H9 (cell line): ENCODE data around the gene NDE1. TPM values are rescaled to one million over a fixed set of nuclear protein-coding genes. Genes with fewer than 3 reads are reported as not detected.
A peak's percentile ranks its signal among the peaks of the same experiment; 100 is the strongest.

Experiments used
- DNase-seq: peaks from one replicate; pipeline ENCODE4 v3.0.0-alpha.2; 2017
- H2AFZ ChIP-seq: one replicate; pipeline ENCODE4 v1.6.1; 2013; ENCODE audit warnings: mild to moderate bottlenecking, low read length, control low read depth, moderate library complexity
- H2AK5ac ChIP-seq: 2 replicates; pipeline ENCODE4 v1.6.1; 2013; ENCODE audit warnings: low read length, control low read depth, mixed read lengths; ENCODE audit not compliant: insufficient read length
- H2BK120ac ChIP-seq: one replicate; pipeline ENCODE4 v1.6.1; 2013; ENCODE audit warnings: low read depth, mild to moderate bottlenecking, low read length, control low read depth, inconsistent platforms; ENCODE audit not compliant: poor library complexity, severe bottlenecking
- H2BK12ac ChIP-seq: 2 replicates; pipeline ENCODE4 v1.6.1; 2013; ENCODE audit warnings: low read length, control low read depth, mixed read lengths, low read depth; ENCODE audit not compliant: insufficient read length
- H2BK15ac ChIP-seq: 2 replicates; pipeline ENCODE4 v1.6.1; 2013; ENCODE audit warnings: low read depth, low read length, control low read depth
- H2BK20ac ChIP-seq: one replicate; pipeline ENCODE4 v1.6.1; 2013; ENCODE audit warnings: low read depth, mild to moderate bottlenecking, low read length, control low read depth, inconsistent platforms; ENCODE audit not compliant: poor library complexity, severe bottlenecking
- H2BK5ac ChIP-seq: 2 replicates; pipeline ENCODE4 v1.6.1; 2013; ENCODE audit warnings: low read length, control low read depth, mixed read lengths; ENCODE audit not compliant: insufficient read length
- H3K14ac ChIP-seq: 2 replicates; pipeline ENCODE4 v1.6.1; 2013; ENCODE audit warnings: low read length, control low read depth; ENCODE audit not compliant: insufficient read depth
- H3K18ac ChIP-seq: 2 replicates; pipeline ENCODE4 v1.6.1; 2013; ENCODE audit warnings: low read depth, mild to moderate bottlenecking, mixed read lengths, low read length, control low read depth; ENCODE audit not compliant: insufficient read length
- H3K23ac ChIP-seq: 2 replicates; pipeline ENCODE4 v1.6.1; 2013; ENCODE audit warnings: low read length, control low read depth, mixed read lengths, low read depth; ENCODE audit not compliant: insufficient read length
- H3K23me2 ChIP-seq: 2 replicates; pipeline ENCODE4 v1.6.1; 2013; ENCODE audit warnings: low read depth, mild to moderate bottlenecking, mixed read lengths, low read length, control low read depth; ENCODE audit not compliant: insufficient read length, poor library complexity, severe bottlenecking
- H3K27ac ChIP-seq: 2 replicates; pipeline ENCODE4 v1.5.1; 2013; ENCODE audit warnings: low read length, control low read depth, mixed read lengths, low read depth; ENCODE audit not compliant: insufficient read length
- H3K27me3 ChIP-seq: 2 replicates; pipeline ENCODE4 v1.6.1; 2013; ENCODE audit warnings: low read length, control low read depth, inconsistent platforms; ENCODE audit not compliant: insufficient read depth
- H3K4ac ChIP-seq: 2 replicates; pipeline ENCODE4 v1.6.1; 2013; ENCODE audit warnings: low read depth, mild to moderate bottlenecking, control low read depth, inconsistent platforms, low read length, moderate library complexity
- H3K4me1 ChIP-seq: 2 replicates; pipeline ENCODE4 v1.6.1; 2013; ENCODE audit warnings: low read length, control low read depth, inconsistent platforms; ENCODE audit not compliant: insufficient read depth
- H3K4me2 ChIP-seq: 2 replicates; pipeline ENCODE4 v1.6.1; 2013; ENCODE audit warnings: low read length, control low read depth, mixed read lengths; ENCODE audit not compliant: insufficient read length, insufficient read depth
- H3K56ac ChIP-seq: 2 replicates; pipeline ENCODE4 v1.6.1; 2013; ENCODE audit warnings: low read depth, mild to moderate bottlenecking, mixed read lengths, low read length, control low read depth; ENCODE audit not compliant: insufficient read length
- H3K79me1 ChIP-seq: 2 replicates; pipeline ENCODE4 v1.6.1; 2013; ENCODE audit warnings: low read depth, mild to moderate bottlenecking, moderate library complexity, low read length, control low read depth, inconsistent platforms; ENCODE audit not compliant: insufficient read depth, poor library complexity, severe bottlenecking
- H3K79me2 ChIP-seq: 2 replicates; pipeline ENCODE4 v1.6.1; 2013; ENCODE audit warnings: low read length, control low read depth, inconsistent platforms; ENCODE audit not compliant: insufficient read depth
- H3K9ac ChIP-seq: 2 replicates; pipeline ENCODE4 v1.6.1; 2013; ENCODE audit warnings: low read length, control low read depth, mixed read lengths; ENCODE audit not compliant: insufficient read length; ENCODE audit errors: extremely low read depth
- H3K9me3 ChIP-seq: one replicate; pipeline ENCODE4 v1.6.1; 2013; ENCODE audit warnings: low read depth, low read length, inconsistent platforms; ENCODE audit not compliant: control insufficient read depth
- H3T11ph ChIP-seq: one replicate; pipeline ENCODE4 v1.6.1; 2013; ENCODE audit warnings: mild to moderate bottlenecking, low read length, control low read depth, inconsistent platforms
- H4K20me1 ChIP-seq: one replicate; pipeline ENCODE4 v1.6.1; 2013; ENCODE audit not compliant: control insufficient read depth, insufficient read length, insufficient read depth
- H4K5ac ChIP-seq: 2 replicates; pipeline ENCODE4 v1.6.1; 2013; ENCODE audit warnings: low read depth, mild to moderate bottlenecking, mixed read lengths, low read length, control low read depth; ENCODE audit not compliant: insufficient read length
- H4K8ac ChIP-seq: replicated peaks from 2 replicates; pipeline ENCODE4 v1.6.1; 2013; ENCODE audit warnings: low read length, control low read depth, mixed read lengths, low read depth; ENCODE audit not compliant: insufficient read length
- H4K91ac ChIP-seq: 2 replicates; pipeline ENCODE4 v1.6.1; 2013; ENCODE audit warnings: low read depth, mild to moderate bottlenecking, moderate library complexity, mixed read lengths, low read length, control low read depth; ENCODE audit not compliant: insufficient read length
- H3K27ac Mint-ChIP-seq, 3 experiments: 2 replicates in 2 of 3; 3 replicates in 1 of 3; pipeline ENCODE4 v1.8.0; 2020 to 2021; ENCODE audit warnings: mixed read lengths in 3 of 3, mild to moderate bottlenecking in 1 of 3, moderate library complexity in 1 of 3
- H3K27me3 Mint-ChIP-seq: 2 replicates; pipeline ENCODE4 v1.8.0; 2021; ENCODE audit warnings: low read depth, mild to moderate bottlenecking, moderate library complexity, mixed read lengths
- H3K36me3 Mint-ChIP-seq, 3 experiments: 2 replicates in 2 of 3; 3 replicates in 1 of 3; pipeline ENCODE4 v1.8.0; 2020 to 2021; ENCODE audit warnings: low read depth in 3 of 3, mixed read lengths in 3 of 3; ENCODE audit not compliant: insufficient read depth in 1 of 3
- H3K4me1 Mint-ChIP-seq, 2 experiments: 2 replicates each; pipeline ENCODE4 v1.8.0; 2020; ENCODE audit warnings: mixed read lengths in 2 of 2
- H3K4me3 Mint-ChIP-seq, 2 experiments: 2 replicates in 1 of 2; 3 replicates in 1 of 2; pipeline ENCODE4 v1.8.0; 2020 to 2021; ENCODE audit warnings: mild to moderate bottlenecking in 2 of 2, mixed read lengths in 2 of 2, moderate library complexity in 1 of 2
- H3K9me3 Mint-ChIP-seq, 2 experiments: 2 replicates in 1 of 2; 3 replicates in 1 of 2; pipeline ENCODE4 v1.8.0; 2020; ENCODE audit warnings: mild to moderate bottlenecking in 2 of 2, mixed read lengths in 2 of 2, moderate library complexity in 1 of 2
- CTCF ChIP-seq: fragments of 200-600 bp; sonication (generic); conservative IDR thresholded peaks from 3 replicates; pipeline ENCODE4 v1.8.0; 2021; ENCODE audit warnings: antibody characterized with exemption, mild to moderate bottlenecking
- WGBS: extraction: QIAGEN DNeasy Blood & Tissue Kit; methylation state at CpG from one replicate; pipeline ENCODE4 v1.1.7; 2013; ENCODE audit warnings: missing lambda C conversion rate, low lambda C conversion rate, mixed read lengths; ENCODE audit not compliant: insufficient read length; ENCODE audit errors: extremely low coverage; 5-methylcytosine and 5-hydroxymethylcytosine counted together
- total RNA-seq: library from RNA; stranded (reverse); gene quantifications from 2 replicates; pipeline ENCODE4 v1.2.1, GENCODE V29; 2021

Gene NDE1
- total RNA-seq, 1 experiment from 2014 or later = 49.6 TPM

GRCh38 chr16:15699819-15700218, 49.8 kb downstream of the NDE1 start:
- Histone ChIP-seq H3K23me2 (no peaks in the 10 kb centered on the region), H3K4ac (no peak overlapping the region), H2BK15ac (no peak overlapping the region), H3K27me3 (no peaks in the 10 kb centered on the region), H2BK120ac (no peak overlapping the region), H3K14ac (no peak overlapping the region), H2BK20ac (no peak overlapping the region), H3T11ph (no peak overlapping the region), H4K20me1 (no peaks in the 10 kb centered on the region), H3K79me1 (no peaks in the 10 kb centered on the region), H3K9ac (no peak overlapping the region), H3K79me2 (no peaks in the 10 kb centered on the region), H3K4me1 (no peaks in the 10 kb centered on the region), H4K8ac (no peak overlapping the region), H2AK5ac (no peak overlapping the region), H3K18ac (no peak overlapping the region), H3K27ac (no peak overlapping the region), H2AFZ (no peak overlapping the region), H3K4me2 (no peak overlapping the region), H2BK5ac (no peak overlapping the region), H3K9me3 (no peaks in the 10 kb centered on the region), H4K5ac (no peak overlapping the region), H3K56ac (no peak overlapping the region), H3K23ac (no peak overlapping the region), H4K91ac (no peak overlapping the region), H2BK12ac (no peak overlapping the region)
- no peak for DNase-seq
- Mint-ChIP-seq H3K4me1 (peaks cover 2 to 7% of the 10 kb centered on the region in 2 experiments; a peak in 3 of 4 replicates), H3K27me3 (no peaks in the 10 kb centered on the region), H3K4me3 (no peak overlapping the region), H3K9me3 (no peaks in the 10 kb centered on the region), H3K27ac (peak overlapping the region in 1 of 3 experiments; percentile 73; a peak in 1 of 7 replicates), H3K36me3 (peaks cover 15 to 63% (median 41%) of the 10 kb centered on the region in 3 experiments; a peak in 6 of 7 replicates)
- WGBS = no CpG with 5 or more reads among the region's 12 CpGs
- TF ChIP-seq CTCF = no peak
